Memory B cell (primary cell): Measurements from ENCODE around the gene CCHCR1.
"Not testable (repeated sequence)": the region's sequence is repeated elsewhere in the genome, so short reads cannot be mapped to it uniquely, and the experiment has no call there.

ENCODE experiments used
- ATAC-seq: fragments of 150-1000 bp; cut with Tn5 transposase; 2 replicates; pipeline ENCODE4 v1.10.0; 2021; ENCODE audit warnings: low read depth, mild to moderate bottlenecking, moderate library complexity
- DNase-seq, 2 donors: peaks; one replicate each; pipeline ENCODE4 v3.0.0; 2022; ENCODE audit warnings: low spot score in 2 of 2
- H3K27ac Mint-ChIP-seq: one replicate; pipeline ENCODE4 v1.8.0; 2022; ENCODE audit warnings: mild to moderate bottlenecking, moderate library complexity, mixed read lengths
- H3K27me3 Mint-ChIP-seq: one replicate; pipeline ENCODE4 v1.8.0; 2022; ENCODE audit warnings: mixed read lengths
- H3K36me3 Mint-ChIP-seq: one replicate; pipeline ENCODE4 v1.8.0; 2022; ENCODE audit warnings: mild to moderate bottlenecking, mixed read lengths
- H3K4me1 Mint-ChIP-seq: one replicate; pipeline ENCODE4 v1.8.0; 2022; ENCODE audit warnings: mixed read lengths
- H3K4me3 Mint-ChIP-seq: one replicate; pipeline ENCODE4 v1.8.0; 2022; ENCODE audit warnings: mild to moderate bottlenecking, moderate library complexity, mixed read lengths
- H3K9me3 Mint-ChIP-seq: one replicate; pipeline ENCODE4 v1.8.0; 2022; ENCODE audit warnings: mixed read lengths

The CCHCR1 gene

GRCh38 chr6:31192431-31193105 lies 35.0 kb upstream of the CCHCR1 start:
- not testable (repeated sequence) for H3K4me3 Mint-ChIP-seq, H3K27ac Mint-ChIP-seq, H3K27me3 Mint-ChIP-seq, H3K9me3 Mint-ChIP-seq, H3K36me3 Mint-ChIP-seq
- peaks cover 16% of the 10 kb centered on the region for H3K4me1 Mint-ChIP-seq
- ATAC-seq (peak; percentile 17), DNase-seq (peak; percentile 51 to 55)

- no peaks in the 10 kb centered on the region for H3K9me3 Mint-ChIP-seq
- DNase-seq (no peak), ATAC-seq (no peak)
- peaks cover 23% of the 10 kb centered on the region for H3K4me1 Mint-ChIP-seq
- no peak overlapping the region for H3K27ac Mint-ChIP-seq
- no peak overlapping the region for H3K4me3 Mint-ChIP-seq
- H3K27me3 Mint-ChIP-seq: no peaks in the 10 kb centered on the region
- H3K36me3 Mint-ChIP-seq: peaks cover 4% of the 10 kb centered on the region
These were observed 32.9 kb upstream of the CCHCR1 start for GRCh38 chr6:31190488-31190887.

- not testable (repeated sequence) for H3K27me3 Mint-ChIP-seq
These were observed 31.6 kb upstream of the CCHCR1 start for GRCh38 chr6:31189223-31189622.

GRCh38 chr6:31187780-31188194 lies 30.2 kb upstream of the CCHCR1 start:
- no peak overlapping the region for H3K4me3 Mint-ChIP-seq
- ATAC-seq (no peak), DNase-seq (no peak)
- no peak overlapping the region for H3K27ac Mint-ChIP-seq
- H3K9me3 Mint-ChIP-seq: no peaks in the 10 kb centered on the region
- peaks cover 15% of the 10 kb centered on the region for H3K4me1 Mint-ChIP-seq
- H3K36me3 Mint-ChIP-seq: peaks cover 1% of the 10 kb centered on the region
- no peaks in the 10 kb centered on the region for H3K27me3 Mint-ChIP-seq

More at GRCh38 chr6:31189223-31189622, 31.6 kb upstream of the CCHCR1 start:
- peaks cover 17% of the 10 kb centered on the region for H3K4me1 Mint-ChIP-seq
- DNase-seq, H3K36me3 Mint-ChIP-seq, H3K27ac Mint-ChIP-seq, H3K9me3 Mint-ChIP-seq, H3K4me3 Mint-ChIP-seq, ATAC-seq: not testable (repeated sequence)

GRCh38 chr6:31186052-31186734 lies 28.6 kb upstream of the CCHCR1 start:
- Mint-ChIP-seq H3K4me1 (peaks cover 12% of the 10 kb centered on the region), H3K4me3 (no peak overlapping the region)
- no peak for ATAC-seq

GRCh38 chr6:31185695-31186051 lies 28.1 kb upstream of the CCHCR1 start:
- H3K27me3 Mint-ChIP-seq, ATAC-seq, H3K4me3 Mint-ChIP-seq, DNase-seq, H3K36me3 Mint-ChIP-seq, H3K9me3 Mint-ChIP-seq: not testable (repeated sequence)
- Mint-ChIP-seq H3K27ac (peak overlapping the region; percentile 86), H3K4me1 (peaks cover 12% of the 10 kb centered on the region)

More at GRCh38 chr6:31186052-31186734, 28.6 kb upstream of the CCHCR1 start:
- no peak for DNase-seq
- H3K36me3 Mint-ChIP-seq: peaks cover 1% of the 10 kb centered on the region
- H3K27me3 Mint-ChIP-seq: no peaks in the 10 kb centered on the region
- peak overlapping the region; percentile 86 for H3K27ac Mint-ChIP-seq
- no peaks in the 10 kb centered on the region for H3K9me3 Mint-ChIP-seq

- H3K36me3 Mint-ChIP-seq, ATAC-seq, H3K27ac Mint-ChIP-seq, H3K4me3 Mint-ChIP-seq, H3K27me3 Mint-ChIP-seq, DNase-seq, H3K9me3 Mint-ChIP-seq: not testable (repeated sequence)
- H3K4me1 Mint-ChIP-seq: peaks cover 16% of the 10 kb centered on the region
These were observed 26.3 kb upstream of the CCHCR1 start for GRCh38 chr6:31183859-31184258.

GRCh38 chr6:31183287-31183686 lies 25.7 kb upstream of the CCHCR1 start:
- not testable (repeated sequence) for H3K4me3 Mint-ChIP-seq, H3K36me3 Mint-ChIP-seq, H3K9me3 Mint-ChIP-seq, H3K27me3 Mint-ChIP-seq, H3K27ac Mint-ChIP-seq, DNase-seq, ATAC-seq
- peaks cover 22% of the 10 kb centered on the region for H3K4me1 Mint-ChIP-seq

- no peaks in the 10 kb centered on the region for H3K27me3 Mint-ChIP-seq
- peaks cover 13% of the 10 kb centered on the region for H3K4me1 Mint-ChIP-seq
- no peaks in the 10 kb centered on the region for H3K9me3 Mint-ChIP-seq
- DNase-seq (peak; percentile 59 to 61), ATAC-seq (peak; percentile 99)
- H3K27ac Mint-ChIP-seq: peak overlapping the region; percentile 45
- peak overlapping the region; percentile 89 for H3K4me3 Mint-ChIP-seq
- peaks cover 3% of the 10 kb centered on the region for H3K36me3 Mint-ChIP-seq
These were observed 22.9 kb upstream of the CCHCR1 start for GRCh38 chr6:31180500-31180899.

- DNase-seq: no peak
- H3K27me3 Mint-ChIP-seq: no peaks in the 10 kb centered on the region
- peaks cover 13% of the 10 kb centered on the region for H3K4me1 Mint-ChIP-seq
- H3K9me3 Mint-ChIP-seq: no peaks in the 10 kb centered on the region
- peaks cover 3% of the 10 kb centered on the region for H3K36me3 Mint-ChIP-seq
- no peak overlapping the region for H3K4me3 Mint-ChIP-seq
- no peak for ATAC-seq
- no peak overlapping the region for H3K27ac Mint-ChIP-seq
These were observed 22.3 kb upstream of the CCHCR1 start for GRCh38 chr6:31179896-31180295.

GRCh38 chr6:31179042-31179386 lies 21.4 kb upstream of the CCHCR1 start:
- H3K27me3 Mint-ChIP-seq: no peaks in the 10 kb centered on the region
- H3K4me3 Mint-ChIP-seq: no peak overlapping the region
- no peak overlapping the region for H3K27ac Mint-ChIP-seq
- H3K9me3 Mint-ChIP-seq: no peaks in the 10 kb centered on the region
- H3K4me1 Mint-ChIP-seq: peaks cover 13% of the 10 kb centered on the region
- ATAC-seq (no peak), DNase-seq (no peak)
- H3K36me3 Mint-ChIP-seq: peaks cover 3% of the 10 kb centered on the region

GRCh38 chr6:31178143-31179041 lies 20.8 kb upstream of the CCHCR1 start:
- H3K4me1 Mint-ChIP-seq: peaks cover 13% of the 10 kb centered on the region
- no peak overlapping the region for H3K27ac Mint-ChIP-seq
- H3K36me3 Mint-ChIP-seq: peaks cover 3% of the 10 kb centered on the region
- no peak for ATAC-seq
- H3K4me3 Mint-ChIP-seq: no peak overlapping the region
- no peak for DNase-seq
- H3K27me3 Mint-ChIP-seq: no peaks in the 10 kb centered on the region
- no peaks in the 10 kb centered on the region for H3K9me3 Mint-ChIP-seq

- peaks cover 3% of the 10 kb centered on the region for H3K36me3 Mint-ChIP-seq
- peaks cover 13% of the 10 kb centered on the region for H3K4me1 Mint-ChIP-seq
- DNase-seq: no peak
- no peak overlapping the region for H3K4me3 Mint-ChIP-seq
- H3K9me3 Mint-ChIP-seq: no peaks in the 10 kb centered on the region
- H3K27ac Mint-ChIP-seq: no peak overlapping the region
- ATAC-seq: no peak
- no peaks in the 10 kb centered on the region for H3K27me3 Mint-ChIP-seq
These were observed 18.4 kb upstream of the CCHCR1 start for GRCh38 chr6:31175971-31176370.

- Mint-ChIP-seq H3K4me1 (peaks cover 13% of the 10 kb centered on the region), H3K9me3 (no peaks in the 10 kb centered on the region)
These were observed 16.8 kb upstream of the CCHCR1 start for GRCh38 chr6:31174378-31174777.

More at GRCh38 chr6:31174378-31174777, 16.8 kb upstream of the CCHCR1 start:
- ATAC-seq (no peak), DNase-seq (no peak)
- Mint-ChIP-seq H3K4me3 (no peak overlapping the region), H3K36me3 (peaks cover 3% of the 10 kb centered on the region), H3K27me3 (no peaks in the 10 kb centered on the region), H3K27ac (no peak overlapping the region)
